ENCODE data around the gene NPAT. TPM values are rescaled to one million over a fixed set of nuclear protein-coding genes. Genes with fewer than 3 reads are reported as not detected.

NPAT gene
- total and polyA plus RNA-seq, 2 of the 13 experiments (the other 11 are each of a cell fraction or from before 2014, with no cell fraction given): 4.4 to 11.2 TPM

GRCh38 chr11:108222574-108223347 is at the start of gene NPAT, which contains the start of gene ATM (continued):
- TF ChIP-seq E2F1 (CRISPR knock-in tag; IDR thresholded peaks at IDR 0.05) (peak; percentile 96), SP4 (CRISPR knock-in tag; IDR thresholded peaks at IDR 0.05) (peak; percentile 66), ZNF431 (CRISPR knock-in tag; IDR thresholded peaks at IDR 0.05; ENCODE audit: borderline replicate concordance, low read depth) (peak; percentile 36; the same call in 1 of the 2 replicates), NCOA1 (CRISPR knock-in tag; IDR thresholded peaks at IDR 0.05) (0 out of 2 replicates have a peak, but pooled peaks have one; percentile 46), ZNF577 (CRISPR knock-in tag; IDR thresholded peaks at IDR 0.05; ENCODE audit: borderline replicate concordance, low read depth) (no peak), BCL6 (CRISPR knock-in tag; IDR thresholded peaks at IDR 0.05) (peak; percentile 37; the same call in 1 of the 2 replicates), EP300 (IDR thresholded peaks at IDR 0.05; ENCODE audit: low read depth in 2 of 2, low read length in 2 of 2) (no peak), EP300 (CRISPR knock-in tag; IDR thresholded peaks at IDR 0.05; ENCODE audit: borderline replicate concordance) (peak; percentile 3; the same call in 1 of the 2 replicates), MXI1 (IDR thresholded peaks at IDR 0.05; ENCODE audit: borderline replicate concordance, low read depth, low read length) (peak; percentile 97; the same call in 2 of the 3 replicates), ZNF775 (CRISPR knock-in tag; IDR thresholded peaks at IDR 0.05; ENCODE audit: borderline replicate concordance) (no peak), ZNF772 (CRISPR knock-in tag; IDR thresholded peaks at IDR 0.05) (no peak; the same call in 1 of the 2 replicates), BHLHE40 (IDR thresholded peaks at IDR 0.05; ENCODE audit: low read length) (no peak), NFAT5 (CRISPR knock-in tag; IDR thresholded peaks at IDR 0.05) (no peak), ARID2 (CRISPR knock-in tag; IDR thresholded peaks at IDR 0.05; ENCODE audit: borderline replicate concordance) (peak; percentile 93), GTF3A (CRISPR knock-in tag; conservative IDR thresholded peaks at IDR 0.05) (no peak; the same call in 1 of the 2 replicates), SYNCRIP (IDR thresholded peaks at IDR 0.05; ENCODE audit: insufficient read depth, low read depth, low read length) (no peak), ZNF841 (CRISPR knock-in tag; IDR thresholded peaks at IDR 0.05; ENCODE audit: borderline replicate concordance) (no peak), ZNF781 (CRISPR knock-in tag; IDR thresholded peaks at IDR 0.05; ENCODE audit: borderline replicate concordance, not compliant biosample characterization) (peak; percentile 36)
- TF ChIP-seq, protein P1, sequence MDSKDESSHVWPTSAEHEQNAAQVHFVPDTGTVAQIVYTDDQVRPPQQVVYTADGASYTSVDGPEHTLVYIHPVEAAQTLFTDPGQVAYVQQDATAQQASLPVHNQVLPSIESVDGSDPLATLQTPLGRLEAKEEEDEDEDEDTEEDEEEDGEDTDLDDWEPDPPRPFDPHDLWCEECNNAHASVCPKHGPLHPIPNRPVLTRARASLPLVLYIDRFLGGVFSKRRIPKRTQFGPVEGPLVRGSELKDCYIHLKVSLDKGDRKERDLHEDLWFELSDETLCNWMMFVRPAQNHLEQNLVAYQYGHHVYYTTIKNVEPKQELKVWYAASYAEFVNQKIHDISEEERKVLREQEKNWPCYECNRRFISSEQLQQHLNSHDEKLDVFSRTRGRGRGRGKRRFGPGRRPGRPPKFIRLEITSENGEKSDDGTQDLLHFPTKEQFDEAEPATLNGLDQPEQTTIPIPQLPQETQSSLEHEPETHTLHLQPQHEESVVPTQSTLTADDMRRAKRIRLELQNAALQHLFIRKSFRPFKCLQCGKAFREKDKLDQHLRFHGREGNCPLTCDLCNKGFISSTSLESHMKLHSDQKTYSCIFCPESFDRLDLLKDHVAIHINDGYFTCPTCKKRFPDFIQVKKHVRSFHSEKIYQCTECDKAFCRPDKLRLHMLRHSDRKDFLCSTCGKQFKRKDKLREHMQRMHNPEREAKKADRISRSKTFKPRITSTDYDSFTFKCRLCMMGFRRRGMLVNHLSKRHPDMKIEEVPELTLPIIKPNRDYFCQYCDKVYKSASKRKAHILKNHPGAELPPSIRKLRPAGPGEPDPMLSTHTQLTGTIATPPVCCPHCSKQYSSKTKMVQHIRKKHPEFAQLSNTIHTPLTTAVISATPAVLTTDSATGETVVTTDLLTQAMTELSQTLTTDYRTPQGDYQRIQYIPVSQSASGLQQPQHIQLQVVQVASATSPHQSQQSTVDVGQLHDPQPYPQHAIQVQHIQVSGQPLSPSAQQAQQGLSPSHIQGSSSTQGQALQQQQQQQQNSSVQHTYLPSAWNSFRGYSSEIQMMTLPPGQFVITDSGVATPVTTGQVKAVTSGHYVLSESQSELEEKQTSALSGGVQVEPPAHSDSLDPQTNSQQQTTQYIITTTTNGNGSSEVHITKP (CRISPR knock-in tag; IDR thresholded peaks at IDR 0.05; ENCODE audit: low read depth): no peak; the same call in 1 of the 2 replicates

All from HepG2 (cell line).